Measurements from ENCODE around the gene FRMD4B. TPM values are rescaled to one million over a fixed set of nuclear protein-coding genes. Genes with fewer than 3 reads are reported as not detected.

Gene FRMD4B
- total RNA-seq, 2 experiments from 2014 or later, result not detected

GRCh38 chr3:69411346-69411745 is 25.5 kb upstream of the FRMD4B start:
- no peak overlapping the region for H3K27ac ChIP-seq (ENCODE audit: low read depth, low read length, poor library complexity, severe bottlenecking)
- H3K9me3 ChIP-seq (ENCODE audit: low read length), result no peaks in the 10 kb centered on the region
- CTCF ChIA-PET (ENCODE audit: unreplicated experiment), result no interaction called here
- H3K36me3 ChIP-seq (ENCODE audit: insufficient read depth, low read length), result no peaks in the 10 kb centered on the region
- DNase-seq (ENCODE audit: low spot score), result no peak
- H3K4me3 ChIP-seq (ENCODE audit: low read depth, low read length, poor library complexity, severe bottlenecking), result no peak overlapping the region
- POLR2A ChIA-PET, result no interaction called here
- H2AFZ ChIP-seq (ENCODE audit: low read length), result no peak overlapping the region
- BruUV-seq (replicated peaks), result no TSS peak
- H3K4me1 ChIP-seq (ENCODE audit: insufficient read depth, low read length, poor library complexity, severe bottlenecking), result no peaks in the 10 kb centered on the region
- H3K79me2 ChIP-seq (ENCODE audit: insufficient read depth, low read depth, low read length), result no peaks in the 10 kb centered on the region
- H3K4me2 ChIP-seq (ENCODE audit: low read length), result no peak overlapping the region
- intact Hi-C loops (cut with micrococcal nuclease; ENCODE audit: unreplicated experiment), result loop anchor here (5.0 kb wide), 1 partner anchor 249 kb away; no protein-coding TSS in a partner anchor
- TF ChIP-seq EZH2phosphoT487 (IDR thresholded peaks at IDR 0.05; ENCODE audit: borderline replicate concordance, low read depth, low read length), result no peak
- TF ChIP-seq CTCF (conservative IDR thresholded peaks at IDR 0.05; ENCODE audit: low read length), result no peak
- H4K20me1 ChIP-seq (ENCODE audit: insufficient read depth, low read length), result no peaks in the 10 kb centered on the region
- no peaks in the 10 kb centered on the region for H3K9me2 ChIP-seq (ENCODE audit: insufficient read depth, low read length)

- no TSS peak for BruUV-seq (replicated peaks)
- Histone ChIP-seq H3K79me2 (ENCODE audit: insufficient read depth, low read depth, low read length) (no peaks in the 10 kb centered on the region), H3K27ac (ENCODE audit: low read depth, low read length, poor library complexity, severe bottlenecking) (no peak overlapping the region), H3K4me1 (ENCODE audit: insufficient read depth, low read length, poor library complexity, severe bottlenecking) (no peaks in the 10 kb centered on the region), H3K4me2 (ENCODE audit: low read length) (no peak overlapping the region), H4K20me1 (ENCODE audit: insufficient read depth, low read length) (no peaks in the 10 kb centered on the region), H3K4me3 (ENCODE audit: low read depth, low read length, poor library complexity, severe bottlenecking) (no peak overlapping the region), H3K9me2 (ENCODE audit: insufficient read depth, low read length) (no peaks in the 10 kb centered on the region), H2AFZ (ENCODE audit: low read length) (no peak overlapping the region; the same call in 1 of the 2 replicates), H3K9me3 (ENCODE audit: low read length) (peaks cover 2% of the 10 kb centered on the region; the same call in 1 of the 2 replicates), H3K36me3 (ENCODE audit: insufficient read depth, low read length) (no peaks in the 10 kb centered on the region)
- POLR2A ChIA-PET, result no interaction called here
- intact Hi-C loops (cut with micrococcal nuclease; ENCODE audit: unreplicated experiment), result loop anchor here (1.0 to 5.0 kb wide), 2 partner anchors 86 to 248 kb away; no protein-coding TSS in a partner anchor
- CTCF ChIA-PET (ENCODE audit: unreplicated experiment), result no interaction called here
- TF ChIP-seq EZH2phosphoT487 (IDR thresholded peaks at IDR 0.05; ENCODE audit: borderline replicate concordance, low read depth, low read length) (no peak), CTCF (conservative IDR thresholded peaks at IDR 0.05; ENCODE audit: low read length) (peak; percentile 81)
- DNase-seq (ENCODE audit: low spot score), result peak; percentile 63
Observed at GRCh38 chr3:69410301-69410700, 24.4 kb upstream of the FRMD4B start.

GRCh38 chr3:69409831-69410230 is 23.9 kb upstream of the FRMD4B start:
- no peaks in the 10 kb centered on the region for H3K79me2 ChIP-seq (ENCODE audit: insufficient read depth, low read depth, low read length)
- no TSS peak for BruUV-seq (replicated peaks)
- no peak for TF ChIP-seq CTCF (conservative IDR thresholded peaks at IDR 0.05; ENCODE audit: low read length)
- TF ChIP-seq EZH2phosphoT487 (IDR thresholded peaks at IDR 0.05; ENCODE audit: borderline replicate concordance, low read depth, low read length), result no peak
- no peaks in the 10 kb centered on the region for H4K20me1 ChIP-seq (ENCODE audit: insufficient read depth, low read length)
- peaks cover 7% of the 10 kb centered on the region; the same call in 1 of the 2 replicates for H3K9me3 ChIP-seq (ENCODE audit: low read length)
- POLR2A ChIA-PET, result no interaction called here
- CTCF ChIA-PET (ENCODE audit: unreplicated experiment), result no interaction called here
- no peak overlapping the region for H3K4me3 ChIP-seq (ENCODE audit: low read depth, low read length, poor library complexity, severe bottlenecking)
- H3K4me1 ChIP-seq (ENCODE audit: insufficient read depth, low read length, poor library complexity, severe bottlenecking), result no peaks in the 10 kb centered on the region
- H3K36me3 ChIP-seq (ENCODE audit: insufficient read depth, low read length), result no peaks in the 10 kb centered on the region
- no peak overlapping the region for H3K27ac ChIP-seq (ENCODE audit: low read depth, low read length, poor library complexity, severe bottlenecking)
- no peaks in the 10 kb centered on the region for H3K9me2 ChIP-seq (ENCODE audit: insufficient read depth, low read length)
- intact Hi-C loops (cut with micrococcal nuclease; ENCODE audit: unreplicated experiment), result loop anchor here (1.0 to 5.0 kb wide), 2 partner anchors 86 to 248 kb away; no protein-coding TSS in a partner anchor
- H3K4me2 ChIP-seq (ENCODE audit: low read length), result no peak overlapping the region
- DNase-seq (ENCODE audit: low spot score), result no peak
- H2AFZ ChIP-seq (ENCODE audit: low read length), result no peak overlapping the region; the same call in 1 of the 2 replicates

All from OCI-LY7 (cell line).